ENCODE results near the gene NOTCH3.

NOTCH3 gene

DNA sequence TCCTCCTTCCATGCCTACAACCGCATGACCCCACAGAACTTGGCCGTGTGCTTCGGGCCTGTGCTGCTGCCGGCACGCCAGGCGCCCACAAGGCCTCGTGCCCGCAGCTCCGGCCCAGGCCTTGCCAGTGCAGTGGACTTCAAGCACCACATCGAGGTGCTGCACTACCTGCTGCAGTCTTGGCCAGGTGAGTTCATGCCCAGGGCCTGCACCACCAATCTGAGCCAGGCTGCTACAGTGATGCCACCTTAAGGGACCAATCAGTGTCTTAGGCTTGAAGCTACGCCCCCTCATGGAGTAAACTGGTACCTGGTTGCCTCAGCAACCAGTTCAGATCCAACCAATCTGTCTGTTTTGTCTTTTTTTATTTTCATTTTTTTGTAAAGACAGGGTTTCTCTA lies 88.4 kb downstream of the NOTCH3 start:
- H3K4me1 ChIP-seq (ENCODE audit: low read length): no peaks in the 10 kb centered on the region
- H3K27me3 ChIP-seq (replicated peaks; ENCODE audit: insufficient read depth, low read length): peaks cover 34% of the 10 kb centered on the region
- no peak overlapping the region for H3K27ac ChIP-seq (ENCODE audit: low read length)
- H3K79me2 ChIP-seq (ENCODE audit: low read length): no peaks in the 10 kb centered on the region
- H2AFZ ChIP-seq (ENCODE audit: low read length): no peak overlapping the region
- no peaks in the 10 kb centered on the region for H4K20me1 ChIP-seq (ENCODE audit: insufficient read depth, low read length)
- no peaks in the 10 kb centered on the region for H3K9me2 ChIP-seq (replicated peaks; ENCODE audit: insufficient read depth, low read length)
- no peak overlapping the region for H3K4me2 ChIP-seq (ENCODE audit: low read depth, low read length)
- DNase-seq: no peak
- no peak overlapping the region for H3K4me3 ChIP-seq (ENCODE audit: low read length)
- TF ChIP-seq EZH2 (optimal IDR thresholded peaks at IDR 0.05; ENCODE audit: low read depth, low read length) (no peak), EZH2phosphoT487 (IDR thresholded peaks at IDR 0.05; ENCODE audit: low read length) (no peak)
- TF ChIP-seq, protein P1, sequence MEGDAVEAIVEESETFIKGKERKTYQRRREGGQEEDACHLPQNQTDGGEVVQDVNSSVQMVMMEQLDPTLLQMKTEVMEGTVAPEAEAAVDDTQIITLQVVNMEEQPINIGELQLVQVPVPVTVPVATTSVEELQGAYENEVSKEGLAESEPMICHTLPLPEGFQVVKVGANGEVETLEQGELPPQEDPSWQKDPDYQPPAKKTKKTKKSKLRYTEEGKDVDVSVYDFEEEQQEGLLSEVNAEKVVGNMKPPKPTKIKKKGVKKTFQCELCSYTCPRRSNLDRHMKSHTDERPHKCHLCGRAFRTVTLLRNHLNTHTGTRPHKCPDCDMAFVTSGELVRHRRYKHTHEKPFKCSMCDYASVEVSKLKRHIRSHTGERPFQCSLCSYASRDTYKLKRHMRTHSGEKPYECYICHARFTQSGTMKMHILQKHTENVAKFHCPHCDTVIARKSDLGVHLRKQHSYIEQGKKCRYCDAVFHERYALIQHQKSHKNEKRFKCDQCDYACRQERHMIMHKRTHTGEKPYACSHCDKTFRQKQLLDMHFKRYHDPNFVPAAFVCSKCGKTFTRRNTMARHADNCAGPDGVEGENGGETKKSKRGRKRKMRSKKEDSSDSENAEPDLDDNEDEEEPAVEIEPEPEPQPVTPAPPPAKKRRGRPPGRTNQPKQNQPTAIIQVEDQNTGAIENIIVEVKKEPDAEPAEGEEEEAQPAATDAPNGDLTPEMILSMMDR (IDR thresholded peaks at IDR 0.05; ENCODE audit: low read length): no peak
- H3K9me3 ChIP-seq (replicated peaks; ENCODE audit: insufficient read depth, low read length): no peaks in the 10 kb centered on the region
- H3K9ac ChIP-seq (ENCODE audit: low read length): no peak overlapping the region
- no peaks in the 10 kb centered on the region for H3K36me3 ChIP-seq (replicated peaks; ENCODE audit: insufficient read depth, low read length)
- no peaks in the 10 kb centered on the region for H3F3A ChIP-seq (ENCODE audit: insufficient read depth, low read length)

- Histone ChIP-seq H2AFZ (ENCODE audit: low read length) (no peak overlapping the region), H3K27ac (ENCODE audit: low read length) (no peak overlapping the region), H3K4me1 (ENCODE audit: low read length) (no peaks in the 10 kb centered on the region), H3K9ac (ENCODE audit: low read length) (no peak overlapping the region), H3K4me2 (ENCODE audit: low read depth, low read length) (no peak overlapping the region), H3K9me2 (replicated peaks; ENCODE audit: insufficient read depth, low read length) (no peaks in the 10 kb centered on the region), H3K9me3 (replicated peaks; ENCODE audit: insufficient read depth, low read length) (no peaks in the 10 kb centered on the region), H3K79me2 (ENCODE audit: low read length) (no peaks in the 10 kb centered on the region), H3K36me3 (replicated peaks; ENCODE audit: insufficient read depth, low read length) (no peaks in the 10 kb centered on the region), H3K4me3 (ENCODE audit: low read length) (no peak overlapping the region), H3K27me3 (replicated peaks; ENCODE audit: insufficient read depth, low read length) (peaks cover 39% of the 10 kb centered on the region), H4K20me1 (ENCODE audit: insufficient read depth, low read length) (no peaks in the 10 kb centered on the region), H3F3A (ENCODE audit: insufficient read depth, low read length) (no peaks in the 10 kb centered on the region)
- TF ChIP-seq EZH2 (optimal IDR thresholded peaks at IDR 0.05; ENCODE audit: low read depth, low read length): no peak
- no peak for TF ChIP-seq EZH2phosphoT487 (IDR thresholded peaks at IDR 0.05; ENCODE audit: low read length)
- TF ChIP-seq, protein P1 (IDR thresholded peaks at IDR 0.05; ENCODE audit: low read length): no peak
- no peak for DNase-seq
Observed at GRCh38 chr19:15111758-15112157, 89.0 kb downstream of the NOTCH3 start.

- H3K9me2 ChIP-seq (replicated peaks; ENCODE audit: insufficient read depth, low read length): no peaks in the 10 kb centered on the region
- no peak overlapping the region for H3K4me2 ChIP-seq (ENCODE audit: low read depth, low read length)
- H3K27me3 ChIP-seq (replicated peaks; ENCODE audit: insufficient read depth, low read length): peaks cover 50% of the 10 kb centered on the region
- no peaks in the 10 kb centered on the region for H3F3A ChIP-seq (ENCODE audit: insufficient read depth, low read length)
- no peaks in the 10 kb centered on the region for H3K9me3 ChIP-seq (replicated peaks; ENCODE audit: insufficient read depth, low read length)
- TF ChIP-seq EZH2phosphoT487 (IDR thresholded peaks at IDR 0.05; ENCODE audit: low read length) (no peak), EZH2 (optimal IDR thresholded peaks at IDR 0.05; ENCODE audit: low read depth, low read length) (no peak)
- TF ChIP-seq, protein P1 (IDR thresholded peaks at IDR 0.05; ENCODE audit: low read length): no peak
- no peaks in the 10 kb centered on the region for H3K36me3 ChIP-seq (replicated peaks; ENCODE audit: insufficient read depth, low read length)
- no peak for DNase-seq
- H3K27ac ChIP-seq (ENCODE audit: low read length): no peak overlapping the region
- no peak overlapping the region for H2AFZ ChIP-seq (ENCODE audit: low read length)
- H3K9ac ChIP-seq (ENCODE audit: low read length): no peak overlapping the region
- H3K4me1 ChIP-seq (ENCODE audit: low read length): no peaks in the 10 kb centered on the region
- no peaks in the 10 kb centered on the region for H3K79me2 ChIP-seq (ENCODE audit: low read length)
- no peaks in the 10 kb centered on the region for H4K20me1 ChIP-seq (ENCODE audit: insufficient read depth, low read length)
- H3K4me3 ChIP-seq (ENCODE audit: low read length): no peak overlapping the region
Observed at GRCh38 chr19:15110418-15110815, 90.4 kb downstream of the NOTCH3 start.

Measured in MM.1S (cell line).